RPMI8226 (cell line): ENCODE results near the gene RUNX3.

Source experiments
- DNase-seq: peaks from one replicate; pipeline ENCODE4 v3.0.0-alpha.2; 2015

The RUNX3 gene

GRCh38 chr1:24927988-24928688, 1.9 kb downstream of the RUNX3 start:
- DNase-seq: no peak

GRCh38 chr1:24927473-24927872, 2.6 kb downstream of the RUNX3 start:
- no peak for DNase-seq

GRCh38 chr1:24926563-24927249, 3.4 kb downstream of the RUNX3 start:
- DNase-seq: no peak

GRCh38 chr1:24925963-24926362, 4.1 kb downstream of the RUNX3 start:
- DNase-seq: no peak

GRCh38 chr1:24925082-24925779, 4.8 kb downstream of the RUNX3 start:
- DNase-seq: no peak

GRCh38 chr1:24923485-24924113, 6.5 kb downstream of the RUNX3 start:
- no peak for DNase-seq

- no peak for DNase-seq
Observed at GRCh38 chr1:24921938-24922662, 8.0 kb downstream of the RUNX3 start.

- no peak for DNase-seq
Observed at GRCh38 chr1:24921412-24921811, 8.7 kb downstream of the RUNX3 start.

GRCh38 chr1:24920533-24920925, 9.5 kb downstream of the RUNX3 start:
- no peak for DNase-seq

GRCh38 chr1:24919791-24920532, 10.1 kb downstream of the RUNX3 start:
- DNase-seq: no peak

GRCh38 chr1:24918995-24919605, 11.0 kb downstream of the RUNX3 start:
- no peak for DNase-seq

GRCh38 chr1:24918370-24918769, 11.7 kb downstream of the RUNX3 start:
- DNase-seq: no peak

GRCh38 chr1:24917327-24918074, 12.6 kb downstream of the RUNX3 start:
- DNase-seq: no peak

GRCh38 chr1:24915816-24916602, 14.1 kb downstream of the RUNX3 start:
- no peak for DNase-seq

GRCh38 chr1:24914226-24915069, 15.6 kb downstream of the RUNX3 start:
- no peak for DNase-seq

- no peak for DNase-seq
Observed at GRCh38 chr1:24913616-24914225, 16.4 kb downstream of the RUNX3 start.

- no peak for DNase-seq
Observed at GRCh38 chr1:24913274-24913604, 16.8 kb downstream of the RUNX3 start.

GRCh38 chr1:24912376-24913273, 17.5 kb downstream of the RUNX3 start:
- no peak for DNase-seq
